Mucosa of stomach (tissue), 1 donor: ENCODE measurements around the gene TRPC4AP.

Source experiments
- H3K27me3 ChIP-seq: one replicate; pipeline ENCODE4 v1.7.0; 2013; ENCODE audit warnings: mild to moderate bottlenecking, low read length; ENCODE audit not compliant: control insufficient read depth, insufficient read depth
- H3K36me3 ChIP-seq: one replicate; pipeline ENCODE4 v1.7.0; 2013; ENCODE audit warnings: low read length; ENCODE audit not compliant: control insufficient read depth, insufficient read depth
- H3K4me1 ChIP-seq: one replicate; pipeline ENCODE4 v1.7.0; 2013; ENCODE audit warnings: mild to moderate bottlenecking, low read length; ENCODE audit not compliant: control insufficient read depth, insufficient read depth
- H3K4me3 ChIP-seq: one replicate; pipeline ENCODE4 v1.7.0; 2013; ENCODE audit warnings: low read length
- H3K9ac ChIP-seq: one replicate; pipeline ENCODE4 v1.7.0; 2013; ENCODE audit warnings: mild to moderate bottlenecking, low read length, moderate library complexity
- H3K9me3 ChIP-seq: one replicate; pipeline ENCODE4 v1.7.0; 2013; ENCODE audit warnings: mild to moderate bottlenecking, low read length, moderate library complexity; ENCODE audit not compliant: control insufficient read depth
- donor health status: Pancreatic carcinoma.

Gene TRPC4AP

GRCh38 chr20:35008411-35009342 is 83.9 kb downstream of the TRPC4AP start:
- peaks cover 23% of the 10 kb centered on the region for H3K36me3 ChIP-seq

GRCh38 chr20:35007891-35008290 is 84.7 kb downstream of the TRPC4AP start:
- Histone ChIP-seq H3K36me3 (peaks cover 25% of the 10 kb centered on the region), H3K9ac (no peak overlapping the region), H3K4me3 (no peak overlapping the region), H3K27me3 (no peaks in the 10 kb centered on the region), H3K4me1 (no peaks in the 10 kb centered on the region), H3K9me3 (no peaks in the 10 kb centered on the region)

More at GRCh38 chr20:35008411-35009342, 83.9 kb downstream of the TRPC4AP start:
- H3K9ac ChIP-seq = no peak overlapping the region
- no peak overlapping the region for H3K4me3 ChIP-seq
- H3K9me3 ChIP-seq = no peaks in the 10 kb centered on the region
- H3K4me1 ChIP-seq = no peaks in the 10 kb centered on the region
- H3K27me3 ChIP-seq = no peaks in the 10 kb centered on the region

GRCh38 chr20:35007413-35007812 is 85.2 kb downstream of the TRPC4AP start:
- peaks cover 29% of the 10 kb centered on the region for H3K36me3 ChIP-seq

GRCh38 chr20:35006531-35006971 is 86.1 kb downstream of the TRPC4AP start:
- no peak overlapping the region for H3K4me3 ChIP-seq
- no peaks in the 10 kb centered on the region for H3K27me3 ChIP-seq
- H3K9ac ChIP-seq = no peak overlapping the region
- no peaks in the 10 kb centered on the region for H3K4me1 ChIP-seq
- peaks cover 29% of the 10 kb centered on the region for H3K36me3 ChIP-seq
- no peaks in the 10 kb centered on the region for H3K9me3 ChIP-seq

More at GRCh38 chr20:35007413-35007812, 85.2 kb downstream of the TRPC4AP start:
- H3K9ac ChIP-seq = no peak overlapping the region
- H3K4me3 ChIP-seq = no peak overlapping the region
- no peaks in the 10 kb centered on the region for H3K4me1 ChIP-seq
- H3K27me3 ChIP-seq = no peaks in the 10 kb centered on the region
- H3K9me3 ChIP-seq = no peaks in the 10 kb centered on the region

- Histone ChIP-seq H3K36me3 (peaks cover 29% of the 10 kb centered on the region), H3K4me3 (no peak overlapping the region), H3K4me1 (no peaks in the 10 kb centered on the region), H3K9me3 (no peaks in the 10 kb centered on the region), H3K27me3 (no peaks in the 10 kb centered on the region), H3K9ac (no peak overlapping the region)
Observed at GRCh38 chr20:35006009-35006408, 86.6 kb downstream of the TRPC4AP start.

- H3K36me3 ChIP-seq = peaks cover 29% of the 10 kb centered on the region
- H3K4me3 ChIP-seq = no peak overlapping the region
- no peaks in the 10 kb centered on the region for H3K27me3 ChIP-seq
- no peaks in the 10 kb centered on the region for H3K9me3 ChIP-seq
- H3K4me1 ChIP-seq = no peaks in the 10 kb centered on the region
- no peak overlapping the region for H3K9ac ChIP-seq
Observed at GRCh38 chr20:35005463-35005961, 87.1 kb downstream of the TRPC4AP start.

GRCh38 chr20:35004749-35005462 is 87.7 kb downstream of the TRPC4AP start:
- no peak overlapping the region for H3K9ac ChIP-seq
- H3K4me3 ChIP-seq = no peak overlapping the region
- H3K36me3 ChIP-seq = peaks cover 29% of the 10 kb centered on the region
- H3K9me3 ChIP-seq = no peaks in the 10 kb centered on the region
- no peaks in the 10 kb centered on the region for H3K27me3 ChIP-seq
- H3K4me1 ChIP-seq = no peaks in the 10 kb centered on the region

- peaks cover 29% of the 10 kb centered on the region for H3K36me3 ChIP-seq
- no peak overlapping the region for H3K9ac ChIP-seq
- no peaks in the 10 kb centered on the region for H3K4me1 ChIP-seq
- no peaks in the 10 kb centered on the region for H3K27me3 ChIP-seq
- H3K4me3 ChIP-seq = no peak overlapping the region
- no peaks in the 10 kb centered on the region for H3K9me3 ChIP-seq
Observed at GRCh38 chr20:35004051-35004725, 88.4 kb downstream of the TRPC4AP start.

- Histone ChIP-seq H3K4me3 (no peak overlapping the region), H3K9me3 (no peaks in the 10 kb centered on the region), H3K9ac (no peak overlapping the region), H3K4me1 (no peaks in the 10 kb centered on the region), H3K36me3 (peaks cover 23% of the 10 kb centered on the region), H3K27me3 (no peaks in the 10 kb centered on the region)
Observed at GRCh38 chr20:35003211-35004031, 89.2 kb downstream of the TRPC4AP start.

- Histone ChIP-seq H3K9ac (no peak overlapping the region), H3K36me3 (peaks cover 15% of the 10 kb centered on the region), H3K9me3 (no peaks in the 10 kb centered on the region), H3K4me1 (peaks cover 4% of the 10 kb centered on the region), H3K27me3 (no peaks in the 10 kb centered on the region), H3K4me3 (no peak overlapping the region)
Observed at GRCh38 chr20:35002426-35003210, 90.0 kb downstream of the TRPC4AP start.
